ENCODE data around the gene NAGS. TPM values are rescaled to one million over a fixed set of nuclear protein-coding genes. Genes with fewer than 3 reads are reported as not detected.
A peak's percentile ranks its signal among the peaks of the same experiment; 100 is the strongest.

The NAGS gene
- total and polyA plus RNA-seq, 2 donors (not counting 1 experiment from before 2014, with no cell fraction given) = 0.58 to 7.4 TPM

DNA sequence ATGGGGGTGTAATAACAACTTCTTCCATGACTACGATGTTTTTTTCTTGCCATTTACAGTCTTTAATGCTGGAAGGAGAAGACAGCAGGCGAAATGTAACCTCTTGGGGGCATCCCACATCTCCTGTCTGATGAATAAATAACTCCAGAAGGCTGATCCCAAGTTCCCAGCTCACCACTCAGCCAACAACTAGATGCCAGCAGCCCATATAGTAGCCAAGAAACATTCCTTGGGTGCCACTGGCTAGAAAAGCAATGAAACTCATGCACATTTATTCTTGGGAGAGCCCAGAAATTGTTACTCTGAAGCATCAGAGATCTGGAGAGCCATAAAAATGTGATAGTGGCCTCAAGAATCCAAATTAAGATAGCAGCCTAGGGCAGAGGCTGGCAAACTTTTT, 33.0 kb downstream of the NAGS start:
- Histone ChIP-seq H3K9me3 (ENCODE audit: control insufficient read depth, insufficient read depth, low read depth, low read length) (no peaks in the 10 kb centered on the region), H3K4me3 (replicated peaks in 1 of 4; ENCODE audit: control extremely low read depth in 1 of 4, insufficient read depth in 1 of 4, low read depth in 3 of 4, low read length in 4 of 4) (no peak overlapping the region), H3K36me3 (ENCODE audit: control insufficient read depth, insufficient read depth, low read length) (peaks cover 13% of the 10 kb centered on the region), H3K79me2 (ENCODE audit: control insufficient read depth, insufficient read depth, low read length) (peaks cover 20% of the 10 kb centered on the region), H3K4me1 (ENCODE audit: control insufficient read depth, extremely low read depth, insufficient read depth, low read length) (no peaks in the 10 kb centered on the region), H3K27ac (ENCODE audit: insufficient read depth, low read length) (no peak overlapping the region), H3K4me2 (ENCODE audit: extremely low read depth, insufficient read depth, low read length) (no peak overlapping the region), H2AFZ (ENCODE audit: low read length) (no peak overlapping the region), H3K9ac (ENCODE audit: insufficient read depth, low read length) (no peak overlapping the region), H4K20me1 (ENCODE audit: control insufficient read depth, extremely low read depth, insufficient read depth, low read length) (no peaks in the 10 kb centered on the region), H3K27me3 (ENCODE audit: control insufficient read depth, insufficient read depth, low read length) (no peaks in the 10 kb centered on the region)
- DNase-seq (ENCODE audit: low read depth in 2 of 2) = no peak
- TF ChIP-seq, protein P1, sequence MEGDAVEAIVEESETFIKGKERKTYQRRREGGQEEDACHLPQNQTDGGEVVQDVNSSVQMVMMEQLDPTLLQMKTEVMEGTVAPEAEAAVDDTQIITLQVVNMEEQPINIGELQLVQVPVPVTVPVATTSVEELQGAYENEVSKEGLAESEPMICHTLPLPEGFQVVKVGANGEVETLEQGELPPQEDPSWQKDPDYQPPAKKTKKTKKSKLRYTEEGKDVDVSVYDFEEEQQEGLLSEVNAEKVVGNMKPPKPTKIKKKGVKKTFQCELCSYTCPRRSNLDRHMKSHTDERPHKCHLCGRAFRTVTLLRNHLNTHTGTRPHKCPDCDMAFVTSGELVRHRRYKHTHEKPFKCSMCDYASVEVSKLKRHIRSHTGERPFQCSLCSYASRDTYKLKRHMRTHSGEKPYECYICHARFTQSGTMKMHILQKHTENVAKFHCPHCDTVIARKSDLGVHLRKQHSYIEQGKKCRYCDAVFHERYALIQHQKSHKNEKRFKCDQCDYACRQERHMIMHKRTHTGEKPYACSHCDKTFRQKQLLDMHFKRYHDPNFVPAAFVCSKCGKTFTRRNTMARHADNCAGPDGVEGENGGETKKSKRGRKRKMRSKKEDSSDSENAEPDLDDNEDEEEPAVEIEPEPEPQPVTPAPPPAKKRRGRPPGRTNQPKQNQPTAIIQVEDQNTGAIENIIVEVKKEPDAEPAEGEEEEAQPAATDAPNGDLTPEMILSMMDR (conservative IDR thresholded peaks at IDR 0.05 in 1 of 2, IDR thresholded peaks at IDR 0.05 in 1 of 2; ENCODE audit: low read depth in 1 of 2, low read length in 2 of 2) = no peak
- no peak for TF ChIP-seq EZH2 (IDR thresholded peaks at IDR 0.05; ENCODE audit: low read length, missing control alignments)

DNA sequence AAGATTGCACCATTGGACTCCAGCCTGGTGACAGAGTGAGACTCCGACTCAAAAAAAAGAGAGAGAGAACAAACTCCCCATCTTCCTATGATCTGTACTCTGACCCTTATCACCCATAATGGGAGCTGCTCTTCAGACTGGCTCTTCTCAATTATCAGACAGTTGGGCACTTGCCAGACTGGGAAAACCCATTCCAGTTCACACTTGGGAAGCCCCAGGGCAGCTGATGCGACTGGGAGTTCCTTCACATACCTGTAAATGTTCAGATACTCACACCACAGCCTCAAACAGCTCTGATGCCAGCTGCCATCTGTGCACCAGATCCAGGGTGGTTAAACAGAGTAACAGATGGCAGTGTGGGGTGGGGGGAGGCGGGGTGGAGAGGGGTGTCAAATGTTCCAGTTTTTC, 34.2 kb downstream of the NAGS start:
- Histone ChIP-seq H3K9me3 (ENCODE audit: control insufficient read depth, insufficient read depth, low read depth, low read length) (no peaks in the 10 kb centered on the region), H3K27ac (ENCODE audit: insufficient read depth, low read length) (no peak overlapping the region), H3K36me3 (ENCODE audit: control insufficient read depth, insufficient read depth, low read length) (peaks cover 13% of the 10 kb centered on the region), H3K4me2 (ENCODE audit: extremely low read depth, insufficient read depth, low read length) (no peak overlapping the region), H3K79me2 (ENCODE audit: control insufficient read depth, insufficient read depth, low read length) (peaks cover 23% of the 10 kb centered on the region), H4K20me1 (ENCODE audit: control insufficient read depth, extremely low read depth, insufficient read depth, low read length) (no peaks in the 10 kb centered on the region), H3K27me3 (ENCODE audit: control insufficient read depth, insufficient read depth, low read length) (no peaks in the 10 kb centered on the region), H2AFZ (ENCODE audit: low read length) (no peak overlapping the region), H3K9ac (ENCODE audit: insufficient read depth, low read length) (no peak overlapping the region), H3K4me3 (replicated peaks in 1 of 4; ENCODE audit: control extremely low read depth in 1 of 4, insufficient read depth in 1 of 4, low read depth in 3 of 4, low read length in 4 of 4) (no peak overlapping the region), H3K4me1 (ENCODE audit: control insufficient read depth, extremely low read depth, insufficient read depth, low read length) (peaks cover 2% of the 10 kb centered on the region)
- no peak for TF ChIP-seq EZH2 (IDR thresholded peaks at IDR 0.05; ENCODE audit: low read length, missing control alignments)
- TF ChIP-seq, protein P1 (conservative IDR thresholded peaks at IDR 0.05 in 1 of 2, IDR thresholded peaks at IDR 0.05 in 1 of 2; ENCODE audit: low read depth in 1 of 2, low read length in 2 of 2) = no peak
- no peak for DNase-seq (ENCODE audit: low read depth in 2 of 2)

DNA sequence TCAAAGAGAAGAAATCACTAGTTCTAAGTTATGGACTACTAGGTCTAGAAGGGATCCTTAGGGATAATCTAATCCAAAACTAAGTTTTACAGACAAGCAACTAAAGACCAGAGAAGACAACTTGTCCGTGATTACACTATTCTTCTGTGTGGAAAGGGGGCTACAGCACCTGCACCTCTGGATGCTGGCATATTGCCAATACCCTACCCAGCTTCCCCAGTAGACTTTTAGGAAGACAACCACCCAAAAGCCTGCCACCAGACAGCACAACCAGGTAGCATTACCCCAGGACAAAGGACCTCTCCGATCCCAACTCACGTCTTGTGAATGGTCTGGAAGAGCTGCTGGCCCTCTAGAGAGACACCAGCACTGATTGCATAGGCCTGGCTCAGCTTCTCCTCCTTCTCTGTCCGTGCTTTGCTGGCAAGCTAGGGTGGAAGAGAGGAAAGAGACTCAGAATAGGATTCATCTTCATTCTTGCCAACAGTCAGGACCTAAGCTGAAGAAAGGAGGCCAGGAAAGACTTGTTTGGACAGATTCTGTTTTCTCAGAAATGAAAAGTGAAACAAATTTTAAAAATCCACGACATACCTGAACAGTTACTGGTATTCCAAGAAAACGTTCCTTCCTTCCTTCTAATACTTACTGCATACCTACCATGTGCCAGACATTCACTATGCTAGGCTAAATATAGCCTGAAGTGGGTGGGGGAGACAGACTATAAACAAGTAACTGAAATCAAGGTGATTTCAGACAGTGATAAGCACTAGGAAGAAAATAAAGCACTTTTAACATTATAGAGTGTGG, 35.6 kb downstream of the NAGS start:
- Histone ChIP-seq H3K9me3 (ENCODE audit: control insufficient read depth, insufficient read depth, low read depth, low read length) (no peaks in the 10 kb centered on the region), H3K9ac (ENCODE audit: insufficient read depth, low read length) (no peak overlapping the region), H3K36me3 (ENCODE audit: control insufficient read depth, insufficient read depth, low read length) (peaks cover 9% of the 10 kb centered on the region), H3K4me3 (replicated peaks in 1 of 4; ENCODE audit: control extremely low read depth in 1 of 4, insufficient read depth in 1 of 4, low read depth in 3 of 4, low read length in 4 of 4) (no peak overlapping the region), H3K27me3 (ENCODE audit: control insufficient read depth, insufficient read depth, low read length) (no peaks in the 10 kb centered on the region), H3K79me2 (ENCODE audit: control insufficient read depth, insufficient read depth, low read length) (peaks cover 26% of the 10 kb centered on the region), H3K27ac (ENCODE audit: insufficient read depth, low read length) (no peak overlapping the region), H2AFZ (ENCODE audit: low read length) (no peak overlapping the region), H4K20me1 (ENCODE audit: control insufficient read depth, extremely low read depth, insufficient read depth, low read length) (no peaks in the 10 kb centered on the region), H3K4me2 (ENCODE audit: extremely low read depth, insufficient read depth, low read length) (no peak overlapping the region), H3K4me1 (ENCODE audit: control insufficient read depth, extremely low read depth, insufficient read depth, low read length) (peaks cover 11% of the 10 kb centered on the region)
- TF ChIP-seq, protein P1 (conservative IDR thresholded peaks at IDR 0.05 in 1 of 2, IDR thresholded peaks at IDR 0.05 in 1 of 2; ENCODE audit: low read depth in 1 of 2, low read length in 2 of 2) = no peak
- TF ChIP-seq EZH2 (IDR thresholded peaks at IDR 0.05; ENCODE audit: low read length, missing control alignments) = no peak
- DNase-seq (ENCODE audit: low read depth in 2 of 2) = peak in 1 of 2 donors; percentile 82
